OCI-LY1 (cell line): ENCODE measurements around the gene CCBE1.

ENCODE experiments used
- H2AFZ ChIP-seq: fragments of 200-600 bp; sonication (generic), shearing (Covaris generic); 2 replicates; pipeline ENCODE4 v1.6.0; 2014; ENCODE audit warnings: antibody characterized with exemption, mild to moderate bottlenecking, low read length
- H3F3A ChIP-seq: fragments of 200-600 bp; sonication (generic), shearing (Covaris generic); 2 replicates; pipeline ENCODE4 v1.6.0; 2014; ENCODE audit warnings: mild to moderate bottlenecking, antibody characterized with exemption, low read length, moderate library complexity; ENCODE audit not compliant: insufficient read depth
- H3K27ac ChIP-seq: fragments of 200-600 bp; sonication (generic); 2 replicates; pipeline ENCODE4 v1.5.1; 2014; ENCODE audit warnings: low read length, mixed run types, mild to moderate bottlenecking, low read depth; ENCODE audit not compliant: poor library complexity, severe bottlenecking
- H3K27me3 ChIP-seq: fragments of 200-600 bp; sonication (generic); 2 replicates; pipeline ENCODE4 v1.6.0; 2014; ENCODE audit warnings: antibody characterized with exemption, mild to moderate bottlenecking, low read length, moderate library complexity; ENCODE audit not compliant: insufficient read depth
- H3K36me3 ChIP-seq: fragments of 200-600 bp; sonication (generic); 2 replicates; pipeline ENCODE4 v1.6.1; 2014; ENCODE audit warnings: mild to moderate bottlenecking, antibody characterized with exemption, low read length, moderate library complexity, mixed read lengths; ENCODE audit not compliant: insufficient read depth
- H3K4me1 ChIP-seq: fragments of 200-600 bp; sonication (generic); 2 replicates; pipeline ENCODE4 v1.5.1; 2014; ENCODE audit warnings: mild to moderate bottlenecking, low read length, moderate library complexity; ENCODE audit not compliant: insufficient read depth, severe bottlenecking
- H3K4me2 ChIP-seq: fragments of 200-600 bp; sonication (generic), shearing (Covaris generic); 2 replicates; pipeline ENCODE4 v1.6.1; 2014; ENCODE audit warnings: low read length
- H3K4me3 ChIP-seq: fragments of 200-600 bp; sonication (generic); 2 replicates; pipeline ENCODE4 v1.5.1; 2014; ENCODE audit warnings: low read length, low read depth, mild to moderate bottlenecking, mixed read lengths; ENCODE audit not compliant: poor library complexity, severe bottlenecking
- H3K79me2 ChIP-seq: fragments of 200-600 bp; shearing (Covaris generic); 2 replicates; pipeline ENCODE4 v1.6.1; 2016; ENCODE audit warnings: mixed run types, low read length, mixed read lengths; ENCODE audit not compliant: insufficient read depth
- H3K9ac ChIP-seq: fragments of 200-600 bp; sonication (generic), shearing (Covaris generic); 2 replicates; pipeline ENCODE4 v1.6.1; 2014; ENCODE audit warnings: mild to moderate bottlenecking, low read length, mixed read lengths
- H3K9me2 ChIP-seq: fragments of 200-600 bp; sonication (generic), shearing (Covaris generic); 2 replicates; pipeline ENCODE4 v1.6.1; 2014; ENCODE audit warnings: low read depth, mild to moderate bottlenecking, low read length, mixed read lengths
- H3K9me3 ChIP-seq: fragments of 200-600 bp; shearing (Covaris generic); 2 replicates; pipeline ENCODE4 v1.6.1; 2014; ENCODE audit warnings: low read length, mixed read lengths
- H4K20me1 ChIP-seq: fragments of 200-600 bp; sonication (generic), shearing (Covaris generic); 2 replicates; pipeline ENCODE4 v1.6.0; 2016; ENCODE audit warnings: mild to moderate bottlenecking, low read length; ENCODE audit not compliant: insufficient read depth
- CTCF ChIP-seq: fragments of 200-600 bp; sonication (generic), shearing (Covaris generic); IDR thresholded peaks from 2 replicates; pipeline ENCODE4 v1.5.1; 2017; ENCODE audit warnings: mild to moderate bottlenecking, antibody characterized with exemption, low read length, moderate library complexity, mixed read lengths
- EZH2 ChIP-seq: fragments of 200-600 bp; sonication (generic), shearing (Covaris generic); IDR thresholded peaks from 2 replicates; pipeline ENCODE4 v1.8.0; 2017; ENCODE audit warnings: borderline replicate concordance, mixed run types, mild to moderate bottlenecking, antibody characterized with exemption, low read length, moderate library complexity, mixed read lengths

Gene CCBE1

GRCh38 chr18:59607471-59607870 is 89.8 kb downstream of the CCBE1 start:
- Histone ChIP-seq H3K9me3 (no peaks in the 10 kb centered on the region), H3K4me2 (no peak overlapping the region), H3K27ac (no peak overlapping the region), H3K36me3 (no peaks in the 10 kb centered on the region), H3K9me2 (no peaks in the 10 kb centered on the region), H3K79me2 (no peaks in the 10 kb centered on the region), H3F3A (no peaks in the 10 kb centered on the region), H4K20me1 (no peaks in the 10 kb centered on the region), H2AFZ (no peak overlapping the region), H3K9ac (no peak overlapping the region), H3K4me1 (no peaks in the 10 kb centered on the region), H3K27me3 (0 out of 2 replicates have a peak, but pooled peaks cover 4% of the 10 kb centered on the region), H3K4me3 (no peak overlapping the region)
- TF ChIP-seq EZH2 (no peak), CTCF (no peak)

- Histone ChIP-seq H3F3A (no peaks in the 10 kb centered on the region), H3K27ac (no peak overlapping the region), H3K9me2 (no peaks in the 10 kb centered on the region), H3K36me3 (no peaks in the 10 kb centered on the region), H3K4me1 (no peaks in the 10 kb centered on the region), H3K27me3 (0 out of 2 replicates have a peak, but pooled peaks cover 4% of the 10 kb centered on the region), H3K79me2 (no peaks in the 10 kb centered on the region), H3K4me2 (no peak overlapping the region), H3K4me3 (no peak overlapping the region), H3K9ac (no peak overlapping the region), H4K20me1 (no peaks in the 10 kb centered on the region), H3K9me3 (no peaks in the 10 kb centered on the region), H2AFZ (no peak overlapping the region)
- TF ChIP-seq CTCF: no peak
- no peak for TF ChIP-seq EZH2
These were observed 90.2 kb downstream of the CCBE1 start for GRCh38 chr18:59607078-59607379.

GRCh38 chr18:59606193-59607077 is 90.8 kb downstream of the CCBE1 start:
- TF ChIP-seq EZH2: no peak
- no peaks in the 10 kb centered on the region for H3K9me3 ChIP-seq
- no peak overlapping the region for H3K9ac ChIP-seq
- no peaks in the 10 kb centered on the region for H3K36me3 ChIP-seq
- no peaks in the 10 kb centered on the region for H4K20me1 ChIP-seq
- H3K79me2 ChIP-seq: no peaks in the 10 kb centered on the region
- no peaks in the 10 kb centered on the region for H3K9me2 ChIP-seq
- no peak overlapping the region for H3K27ac ChIP-seq
- H3K4me1 ChIP-seq: no peaks in the 10 kb centered on the region
- no peak overlapping the region for H3K4me2 ChIP-seq
- no peak overlapping the region for H3K4me3 ChIP-seq
- H3F3A ChIP-seq: no peaks in the 10 kb centered on the region
- no peak overlapping the region for H2AFZ ChIP-seq
- 0 out of 2 replicates have a peak, but pooled peaks cover 4% of the 10 kb centered on the region for H3K27me3 ChIP-seq
